H1 (cell line): ENCODE data around the gene DOCK3. TPM values are rescaled to one million over a fixed set of nuclear protein-coding genes. Genes with fewer than 3 reads are reported as not detected.

Experiments
- CTCF ChIA-PET: fragments of 300-600 bp; sonication (Branson Sonifier 250); formaldehyde crosslinking; loops from one replicate; lab custom pipeline; 2021; ENCODE audit not compliant: partially characterized antibody; lab: Charles Lee
- POLR2A ChIA-PET: fragments of 300-600 bp; sonication (Branson Sonifier 250); formaldehyde crosslinking; loops from one replicate; lab custom pipeline; 2021; ENCODE audit warnings: inconsistent platforms; ENCODE audit not compliant: partially characterized antibody; lab: Charles Lee
- DNase-seq, 2 experiments: peaks; one replicate each; pipeline versions ENCODE4 v3.0.0 to v3.0.0-alpha.2; 2010 to 2022; ENCODE audit warnings: low spot score in 2 of 2, low read depth in 1 of 2, mixed read lengths in 1 of 2
- FAIRE-seq: peaks from 2 replicates; lab custom pipeline; 2011; peaks lifted over from hg19 to GRCh38; lab: Jason Lieb, UNC
- H2AFZ ChIP-seq: 2 replicates; pipeline ENCODE4 v1.8.1; 2012; ENCODE audit warnings: low read length, inconsistent platforms
- H2AK5ac ChIP-seq: 2 replicates; pipeline ENCODE4 v1.6.1; 2013; ENCODE audit warnings: low read depth, low read length
- H2BK120ac ChIP-seq: replicated peaks from 2 replicates; pipeline ENCODE3; 2013; ENCODE audit warnings: low read depth, low read length, inconsistent platforms
- H2BK12ac ChIP-seq: 2 replicates; pipeline ENCODE4 v1.6.1; 2013; ENCODE audit warnings: low read depth, low read length
- H2BK15ac ChIP-seq: 2 replicates; pipeline ENCODE4 v1.6.1; 2013; ENCODE audit warnings: low read length
- H2BK20ac ChIP-seq: 2 replicates; pipeline ENCODE4 v1.6.1; 2013; ENCODE audit warnings: low read length
- H2BK5ac ChIP-seq: 2 replicates; pipeline ENCODE4 v1.6.1; 2013; ENCODE audit warnings: low read depth, low read length
- H3K14ac ChIP-seq: 2 replicates; pipeline ENCODE4 v1.6.1; 2013; ENCODE audit warnings: inconsistent platforms; ENCODE audit not compliant: insufficient read length
- H3K18ac ChIP-seq: 2 replicates; pipeline ENCODE4 v1.6.1; 2013; ENCODE audit warnings: low read length; ENCODE audit errors: extremely low read depth
- H3K23ac ChIP-seq: 2 replicates; pipeline ENCODE4 v1.6.1; 2013; ENCODE audit warnings: inconsistent platforms; ENCODE audit not compliant: insufficient read length
- H3K23me2 ChIP-seq: 2 replicates; pipeline ENCODE4 v1.6.1; 2013; ENCODE audit warnings: low read depth, low read length
- H3K27ac ChIP-seq: 2 replicates; pipeline ENCODE4 v1.6.1; 2011; ENCODE audit warnings: low read depth, low read length, inconsistent platforms
- H3K27me3 ChIP-seq, 4 experiments: replicated peaks in 1 of 4; 1 replicate in 1 of 4; 2 replicates in 3 of 4; pipeline versions ENCODE4 v1.6.1 to v1.8.1; 2011 to 2013; ENCODE audit warnings: low read length in 3 of 4, mild to moderate bottlenecking in 3 of 4, inconsistent platforms in 2 of 4, mixed read lengths in 2 of 4, moderate library complexity in 1 of 4; ENCODE audit not compliant: control insufficient read depth in 3 of 4, insufficient read depth in 3 of 4; ENCODE audit errors: extremely low read depth in 1 of 4
- H3K36me3 ChIP-seq, 4 experiments: 2 replicates each; pipeline versions ENCODE4 v1.6.1 to v1.8.1; 2011 to 2013; ENCODE audit warnings: mild to moderate bottlenecking in 4 of 4, low read length in 3 of 4, moderate library complexity in 2 of 4, control low read depth in 1 of 4, inconsistent platforms in 1 of 4; ENCODE audit not compliant: insufficient read depth in 4 of 4, control insufficient read depth in 2 of 4
- H3K4ac ChIP-seq: replicated peaks from 2 replicates; pipeline ENCODE3; 2013; ENCODE audit warnings: low read length, low read depth, mixed read lengths, inconsistent platforms; ENCODE audit not compliant: insufficient read length
- H3K4me1 ChIP-seq, 4 experiments: replicated peaks in 1 of 4; 1 replicate in 1 of 4; 2 replicates in 3 of 4; pipeline versions ENCODE4 v1.6.1 to v1.8.1; 2011 to 2013; ENCODE audit warnings: low read length in 3 of 4, inconsistent platforms in 2 of 4, mixed read lengths in 1 of 4; ENCODE audit not compliant: insufficient read depth in 4 of 4, control insufficient read depth in 3 of 4
- H3K4me2 ChIP-seq, 2 experiments: 2 replicates each; pipeline versions ENCODE4 v1.6.1 to v1.8.1; 2011 to 2013; ENCODE audit warnings: low read depth in 2 of 2, low read length in 2 of 2, control low read depth in 1 of 2, inconsistent platforms in 1 of 2, mild to moderate bottlenecking in 1 of 2; ENCODE audit not compliant: insufficient read depth in 1 of 2
- H3K4me3 ChIP-seq, 4 experiments: fragments of 200-600, 300-600 bp in 1 of 4; sonication (generic), shearing (Covaris generic), sonication (Bioruptor Twin) in 1 of 4; 2 replicates each; pipeline versions ENCODE4 v1.5.1 to v1.8.1; 2011 to 2016; ENCODE audit warnings: low read length in 4 of 4, low read depth in 3 of 4, control low read depth in 2 of 4, inconsistent platforms in 2 of 4, mild to moderate bottlenecking in 2 of 4, mixed read lengths in 1 of 4, moderate library complexity in 1 of 4; ENCODE audit not compliant: insufficient read depth in 2 of 4; ENCODE audit errors: extremely low read depth in 1 of 4
- H3K56ac ChIP-seq: replicated peaks from 2 replicates; pipeline ENCODE3; 2013; ENCODE audit warnings: low read depth, mild to moderate bottlenecking, mixed read lengths, low read length, inconsistent platforms; ENCODE audit not compliant: insufficient read length
- H3K79me1 ChIP-seq: 2 replicates; pipeline ENCODE4 v1.6.1; 2013; ENCODE audit warnings: low read depth, low read length, control low read depth
- H3K79me2 ChIP-seq, 2 experiments: 2 replicates each; pipeline versions ENCODE4 v1.6.1 to v1.8.1; 2012 to 2013; ENCODE audit warnings: low read length in 2 of 2, mild to moderate bottlenecking in 2 of 2, inconsistent platforms in 1 of 2; ENCODE audit not compliant: insufficient read depth in 2 of 2, control insufficient read depth in 1 of 2
- H3K9ac ChIP-seq, 4 experiments: replicated peaks in 1 of 4; 1 replicate in 1 of 4; 2 replicates in 3 of 4; pipeline versions ENCODE4 v1.6.1 to v1.8.1; 2011 to 2013; ENCODE audit warnings: low read depth in 3 of 4, low read length in 3 of 4, control low read depth in 2 of 4, mild to moderate bottlenecking in 2 of 4, moderate library complexity in 2 of 4, inconsistent platforms in 1 of 4; ENCODE audit errors: extremely low read depth in 1 of 4
- H3K9me3 ChIP-seq, 2 experiments: 2 replicates each; pipeline versions ENCODE4 v1.6.1 to v1.8.1; 2012 to 2013; ENCODE audit warnings: mild to moderate bottlenecking in 2 of 2, moderate library complexity in 2 of 2, control low read depth in 1 of 2, inconsistent platforms in 1 of 2, low read depth in 1 of 2, low read length in 1 of 2, mixed read lengths in 1 of 2; ENCODE audit not compliant: insufficient read depth in 2 of 2
- H4K20me1 ChIP-seq, 2 experiments: replicated peaks in 1 of 2; 2 replicates each; pipeline versions ENCODE3 to v1.8.1; 2011 to 2013; ENCODE audit warnings: inconsistent platforms in 2 of 2, low read length in 2 of 2, mild to moderate bottlenecking in 1 of 2; ENCODE audit not compliant: insufficient read depth in 2 of 2, control insufficient read depth in 1 of 2
- H4K5ac ChIP-seq: 2 replicates; pipeline ENCODE4 v1.6.1; 2013; ENCODE audit warnings: low read length, low read depth, mixed read lengths, inconsistent platforms; ENCODE audit not compliant: insufficient read length
- H4K8ac ChIP-seq: 2 replicates; pipeline ENCODE4 v1.8.0; 2013; ENCODE audit warnings: mild to moderate bottlenecking, moderate library complexity, low read length, inconsistent platforms; ENCODE audit not compliant: insufficient read depth; ENCODE audit errors: extremely low read depth
- H4K91ac ChIP-seq: replicated peaks from 2 replicates; pipeline ENCODE3; 2013; ENCODE audit warnings: low read length, mixed read lengths, inconsistent platforms; ENCODE audit not compliant: insufficient read length
- GABPA ChIP-seq: IDR thresholded peaks from 2 replicates; pipeline ENCODE4 v1.6.1; 2011; ENCODE audit warnings: mild to moderate bottlenecking, low read length, moderate library complexity, borderline replicate concordance; ENCODE audit not compliant: insufficient read depth
- SIX5 ChIP-seq: IDR thresholded peaks from 2 replicates; pipeline ENCODE4 v1.6.1; 2011; ENCODE audit warnings: mild to moderate bottlenecking, low read depth, low read length
- WGBS, 2 experiments: shearing (Covaris generic) in 1 of 2; methylation state at CpG; one replicate each; pipeline versions ENCODE4 v1.1.6 to v1.1.7; 2013 to 2015; ENCODE audit warnings: low lambda C conversion rate in 2 of 2, mixed read lengths in 2 of 2, inconsistent platforms in 1 of 2, low coverage in 1 of 2, missing lambda C conversion rate in 1 of 2; ENCODE audit not compliant: insufficient replicate concordance in 2 of 2, insufficient coverage in 1 of 2, insufficient read length in 1 of 2; ENCODE audit errors: extremely low coverage in 1 of 2, missing lambda C conversion rate in 1 of 2; 5-methylcytosine and 5-hydroxymethylcytosine counted together
- polyA plus RNA-seq, 7 experiments: library from polyadenylated mRNA; depleted of rRNA in 3 of 7; stranded (reverse) in 5 of 7; unstranded in 2 of 7; fragments of >200 nt in 5 of 7; fragments of 200-250 nt in 2 of 7; gene quantifications; 1 replicate in 5 of 7; 2 replicates in 1 of 7; 4 replicates in 1 of 7; pipeline versions ENCODE4 v1.2.1 to v1.2.3, GENCODE V29; 2011 to 2013; ENCODE audit warnings: missing spikeins in 2 of 7, mixed read lengths in 2 of 7
- total RNA-seq: library from RNA; stranded (reverse); fragmentation: NEBNext Ultra II Directional; extraction: Animal tissue kit (Norgen Biotek cat#: 25700); gene quantifications from 2 replicates; pipeline ENCODE4 v1.2.1, GENCODE V29; 2021

Gene DOCK3
- total and polyA plus RNA-seq, 2 of the 8 experiments (the other 6 are each of a cell fraction or from before 2014, with no cell fraction given): 2.7 to 5.0 TPM

DNA sequence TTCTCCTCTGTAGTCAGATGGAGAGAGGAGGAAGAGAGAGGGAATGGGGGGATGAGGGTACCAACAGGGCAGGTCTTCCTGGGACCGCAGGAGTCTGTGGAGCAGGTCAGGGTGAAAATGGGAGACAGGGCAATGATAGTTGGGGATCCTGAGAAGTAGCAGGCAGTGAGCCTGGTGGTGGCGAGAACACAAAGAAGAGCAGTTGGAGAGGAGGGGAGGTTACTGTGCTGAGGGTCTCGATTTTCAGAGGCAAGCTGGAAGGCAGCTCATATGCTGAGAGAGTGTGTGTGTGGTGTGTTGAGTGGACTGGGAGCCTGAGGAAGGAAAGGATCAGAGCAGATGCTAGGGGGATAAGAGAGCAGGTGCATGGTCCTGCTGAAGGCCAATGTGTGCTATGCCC is 2.1 kb upstream of the DOCK3 start:
- H3K27me3 ChIP-seq: peaks cover 0 to 16% (median 14%) of the 10 kb centered on the region in 4 experiments; a peak in 6 of 7 replicates
- 89% methylated on average over 3 of the region's 3 CpGs; no CpG with 5 or more reads in 1 of the 2 experiments for WGBS, 2 experiments
- no peaks in the 10 kb centered on the region for H3K79me1 ChIP-seq
- H2BK15ac ChIP-seq: no peak overlapping the region
- H4K8ac ChIP-seq: no peak overlapping the region
- H2AFZ ChIP-seq: no peak overlapping the region
- peaks cover 4% of the 10 kb centered on the region; the same call in 1 of the 2 replicates for H3K23me2 ChIP-seq
- no peak overlapping the region for H3K4me2 ChIP-seq
- TF ChIP-seq GABPA (no peak), SIX5 (no peak)
- TF ChIP-seq, all 59 proteins: peak for 0
- peak overlapping the region; percentile 54; the same call in 1 of the 2 replicates for H2AK5ac ChIP-seq
- no peak overlapping the region for H3K23ac ChIP-seq
- no peaks in the 10 kb centered on the region for H3K36me3 ChIP-seq
- H3K9me3 ChIP-seq: no peaks in the 10 kb centered on the region
- no peak overlapping the region for H3K56ac ChIP-seq
- H2BK120ac ChIP-seq: no peak overlapping the region
- no peak for DNase-seq
- ChIA-PET CTCF (interaction anchor here (0.6 to 63.8 kb wide), 9 partner anchors 12 to 704 kb away, joined by 3 to 1262 read pairs (median 3); partner anchors contain the start of genes CISH and MAPKAPK3), POLR2A (no interaction called here)
- H4K5ac ChIP-seq: no peak overlapping the region
- 0 out of 2 replicates have a peak overlapping the region, but pooled peaks have one; percentile 28 for H2BK12ac ChIP-seq
- H3K14ac ChIP-seq: no peak overlapping the region
- peaks cover 4 to 10% (median 6%) of the 10 kb centered on the region in 4 experiments for H3K4me1 ChIP-seq
- no peaks in the 10 kb centered on the region for H4K20me1 ChIP-seq
- peak overlapping the region; percentile 64; the same call in 1 of the 2 replicates for H2BK20ac ChIP-seq
- H3K4me3 ChIP-seq: no peak overlapping the region
- FAIRE-seq: no peak
- H3K79me2 ChIP-seq: peaks cover 0 to 17% of the 10 kb centered on the region in 2 experiments; a peak in 2 of 4 replicates
- H3K27ac ChIP-seq: no peak overlapping the region
- H3K4ac ChIP-seq: no peak overlapping the region
- H2BK5ac ChIP-seq: no peak overlapping the region
- no peak overlapping the region for H3K9ac ChIP-seq
- H3K18ac ChIP-seq: no peak overlapping the region
- H4K91ac ChIP-seq: no peak overlapping the region
